HepG2 (cell line): ENCODE results near the gene SAE1. TPM values are rescaled to one million over a fixed set of nuclear protein-coding genes. Genes with fewer than 3 reads are reported as not detected.

Experiments
- ATF7-NPFF ChIP-seq: sonication (generic); formaldehyde crosslinking; IDR thresholded peaks from 2 replicates; pipeline ENCODE4 v1.8.1; 2023; ENCODE audit warnings: mild to moderate bottlenecking, low read depth, missing genetic modification reagents, moderate library complexity
- BORCS8-MEF2B ChIP-seq: sonication (generic); formaldehyde crosslinking; IDR thresholded peaks from 2 replicates; pipeline ENCODE4 v1.8.0; 2022; ENCODE audit warnings: mild to moderate bottlenecking, missing genetic modification reagents
- E2F1 ChIP-seq: sonication (generic); formaldehyde crosslinking; IDR thresholded peaks from 2 replicates; pipeline ENCODE4 v1.5.0; 2020; ENCODE audit warnings: missing genetic modification reagents
- EP300 ChIP-seq, 3 experiments: sonication (generic) in 1 of 3; formaldehyde crosslinking in 1 of 3; IDR thresholded peaks; 2 replicates each; pipeline versions ENCODE4 v1.5.1 to v1.6.1; 2011 to 2020; ENCODE audit warnings: low read depth in 2 of 3, low read length in 2 of 3, borderline replicate concordance in 1 of 3, improper control_type of control experiment in 1 of 3, mild to moderate bottlenecking in 1 of 3, missing genetic modification reagents in 1 of 3, moderate library complexity in 1 of 3
- FOXO1 ChIP-seq: sonication (generic); formaldehyde crosslinking; IDR thresholded peaks from 2 replicates; pipeline ENCODE4 v1.4.0; 2020; ENCODE audit warnings: missing genetic modification reagents
- FOXP4 ChIP-seq: sonication (generic); formaldehyde crosslinking; IDR thresholded peaks from 2 replicates; pipeline ENCODE4 v1.4.0; 2020; ENCODE audit warnings: missing genetic modification reagents
- GZF1 ChIP-seq: sonication (generic); formaldehyde crosslinking; IDR thresholded peaks from 2 replicates; pipeline ENCODE4 v1.5.1; 2020; ENCODE audit warnings: mild to moderate bottlenecking, missing genetic modification reagents
- ISX ChIP-seq: sonication (generic); formaldehyde crosslinking; conservative IDR thresholded peaks from 2 replicates; pipeline ENCODE4 v1.5.0; 2020; ENCODE audit warnings: missing genetic modification reagents
- MED1 ChIP-seq: sonication (generic); formaldehyde crosslinking; IDR thresholded peaks from 2 replicates; pipeline ENCODE4 v1.4.0; 2020; ENCODE audit warnings: missing genetic modification reagents
- MIER2 ChIP-seq: IDR thresholded peaks from 2 replicates; pipeline ENCODE4 v1.6.1; 2016; ENCODE audit warnings: missing biosample characterization, missing genetic modification reagents
- SKI ChIP-seq: fragments of 450-650 bp; IDR thresholded peaks from one replicate; pipeline ENCODE4 v1.6.1; 2018; ENCODE audit warnings: mild to moderate bottlenecking; ENCODE audit not compliant: partially characterized antibody
- SPEN ChIP-seq: sonication (generic); formaldehyde crosslinking; IDR thresholded peaks from 2 replicates; pipeline ENCODE4 v1.5.1; 2020; ENCODE audit warnings: low read depth, mild to moderate bottlenecking, missing genetic modification reagents
- ZBTB25 ChIP-seq: IDR thresholded peaks from 2 replicates; pipeline ENCODE4 v1.6.1; 2018; ENCODE audit warnings: missing genetic modification reagents
- ZEB1 ChIP-seq: IDR thresholded peaks from 2 replicates; pipeline ENCODE4 v1.6.1; 2012; ENCODE audit warnings: mild to moderate bottlenecking, low read depth, inconsistent platforms; ENCODE audit not compliant: insufficient replicate concordance
- ZFAT ChIP-seq: sonication (generic); formaldehyde crosslinking; conservative IDR thresholded peaks from 2 replicates; pipeline ENCODE4 v1.8.1; 2023; ENCODE audit warnings: missing genetic modification reagents, inconsistent platforms
- ZFY ChIP-seq: sonication (generic); formaldehyde crosslinking; IDR thresholded peaks from 2 replicates; pipeline ENCODE4 v1.4.0; 2020; ENCODE audit warnings: missing genetic modification reagents
- ZNF274 ChIP-seq: sonication (generic); formaldehyde crosslinking; IDR thresholded peaks from 2 replicates; pipeline ENCODE4 v1.5.1; 2020; ENCODE audit warnings: mild to moderate bottlenecking, missing genetic modification reagents
- ZNF496 ChIP-seq: sonication (generic); formaldehyde crosslinking; IDR thresholded peaks from 2 replicates; pipeline ENCODE4 v1.8.1; 2023; ENCODE audit warnings: mild to moderate bottlenecking, moderate library complexity, missing genetic modification reagents; ENCODE audit not compliant: insufficient replicate concordance
- ZNF552 ChIP-seq: sonication (generic); formaldehyde crosslinking; IDR thresholded peaks from 2 replicates; pipeline ENCODE4 v1.9.0; 2022; ENCODE audit warnings: missing genetic modification reagents, mild to moderate bottlenecking, borderline replicate concordance
- ZNF597 ChIP-seq: sonication (generic); formaldehyde crosslinking; IDR thresholded peaks from 2 replicates; pipeline ENCODE4 v1.5.0; 2020; ENCODE audit warnings: missing genetic modification reagents
- polyA plus RNA-seq, 8 experiments: library from polyadenylated mRNA; depleted of rRNA in 3 of 8; stranded (reverse) in 7 of 8; unstranded in 1 of 8; fragments of >200 nt; fragmentation: Illumina TruSeq in 4 of 8; extraction: Trizol in 4 of 8; gene quantifications; 2 replicates each; pipeline versions ENCODE4 v1.2.1 to v1.2.3, GENCODE V29; 2011 to 2016; ENCODE audit warnings: low read depth in 4 of 8, missing spikeins in 1 of 8, mixed read lengths in 1 of 8; ENCODE audit not compliant: insufficient read depth in 1 of 8
- total RNA-seq, 5 experiments: library from RNA; depleted of rRNA; stranded (reverse); fragments of >200 nt; fragmentation: Illumina TruSeq; extraction: Trizol; gene quantifications; 2 replicates each; pipeline ENCODE4 v1.2.3, GENCODE V29; 2016; ENCODE audit warnings: low read depth in 1 of 5

SAE1 gene
- total and polyA plus RNA-seq, 2 of the 13 experiments (the other 11 are each of a cell fraction or from before 2014, with no cell fraction given), result 87.6 to 197 TPM

- peak; percentile 76 for TF ChIP-seq FOXO1 (CRISPR knock-in tag)
- no peak for TF ChIP-seq GZF1
- TF ChIP-seq SKI, result peak; percentile 19
- TF ChIP-seq ZFY, result no peak
- TF ChIP-seq ZNF552 (CRISPR knock-in tag), result 0 out of 2 replicates have a peak, but pooled peaks have one; percentile 35
- no peak for TF ChIP-seq MIER2
- no peak for TF ChIP-seq ZNF597 (CRISPR knock-in tag)
- TF ChIP-seq ZNF496 (CRISPR knock-in tag), result no peak
- peak; percentile 53; the same call in 1 of the 2 replicates for TF ChIP-seq ATF7-NPFF
- no peak for TF ChIP-seq EP300 (IDR thresholded peaks at IDR 0.05; ENCODE audit: low read depth in 2 of 2, low read length in 2 of 2)
- TF ChIP-seq EP300 (CRISPR knock-in tag; IDR thresholded peaks at IDR 0.05; ENCODE audit: borderline replicate concordance), result no peak
- no peak for TF ChIP-seq SPEN
- no peak for TF ChIP-seq ZBTB25 (CRISPR knock-in tag)
- TF ChIP-seq MED1 (CRISPR knock-in tag), result peak; percentile 30; the same call in 1 of the 2 replicates
- TF ChIP-seq ZNF274 (CRISPR knock-in tag), result no peak
- TF ChIP-seq BORCS8-MEF2B (CRISPR knock-in tag), result no peak
- TF ChIP-seq E2F1, result no peak
- TF ChIP-seq FOXP4 (CRISPR knock-in tag), result peak; percentile 67; the same call in 1 of the 2 replicates
- TF ChIP-seq ZEB1, result peak; percentile 26
- TF ChIP-seq ZFAT, result no peak
- TF ChIP-seq ISX (CRISPR knock-in tag), result no peak
Observed at GRCh38 chr19:47230054-47230920, 99.7 kb downstream of the SAE1 start (continued).
